Measurements from ENCODE around the gene ADAMTSL3. TPM values are rescaled to one million over a fixed set of nuclear protein-coding genes. Genes with fewer than 3 reads are reported as not detected.
"Not testable (repeated sequence)": the region's sequence is repeated elsewhere in the genome, so short reads cannot be mapped to it uniquely, and the experiment has no call there.

Gene ADAMTSL3
- total and polyA plus RNA-seq, 11 donors: 1.3 to 13.2 (median 7.3) TPM

DNA sequence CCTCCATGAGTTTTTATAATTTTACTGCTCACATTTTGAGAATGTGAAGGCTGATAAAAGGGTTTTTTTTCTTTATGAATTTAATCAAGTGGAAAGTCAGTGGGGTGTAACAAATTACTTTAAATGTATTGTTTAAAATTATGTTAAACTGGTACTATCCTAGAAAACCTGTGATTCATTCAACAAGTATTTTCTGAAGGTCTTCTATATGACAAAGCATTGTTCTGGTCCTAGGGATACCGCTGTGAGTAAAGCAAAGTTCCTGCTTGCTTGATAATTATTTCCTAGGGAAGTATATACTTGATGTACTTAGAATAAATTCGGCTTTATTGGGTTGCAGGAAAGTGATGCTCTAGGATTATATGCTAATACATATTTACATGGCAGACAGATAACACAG, 428.8 kb downstream of the ADAMTSL3 start:
- Histone ChIP-seq H3K4me3 (no peak overlapping the region), H3K36me3 (no peaks in the 10 kb centered on the region), H3K27me3 (peaks cover 5 to 44% (median 25%) of the 10 kb centered on the region in 9 donors), H3K27ac (no peak overlapping the region), H3K9me3 (peaks cover 0 to 3% (median 0%) of the 10 kb centered on the region in 12 donors), H3K4me1 (peaks cover 0 to 13% (median 0%) of the 10 kb centered on the region in 12 donors)
- TF ChIP-seq, protein P1, sequence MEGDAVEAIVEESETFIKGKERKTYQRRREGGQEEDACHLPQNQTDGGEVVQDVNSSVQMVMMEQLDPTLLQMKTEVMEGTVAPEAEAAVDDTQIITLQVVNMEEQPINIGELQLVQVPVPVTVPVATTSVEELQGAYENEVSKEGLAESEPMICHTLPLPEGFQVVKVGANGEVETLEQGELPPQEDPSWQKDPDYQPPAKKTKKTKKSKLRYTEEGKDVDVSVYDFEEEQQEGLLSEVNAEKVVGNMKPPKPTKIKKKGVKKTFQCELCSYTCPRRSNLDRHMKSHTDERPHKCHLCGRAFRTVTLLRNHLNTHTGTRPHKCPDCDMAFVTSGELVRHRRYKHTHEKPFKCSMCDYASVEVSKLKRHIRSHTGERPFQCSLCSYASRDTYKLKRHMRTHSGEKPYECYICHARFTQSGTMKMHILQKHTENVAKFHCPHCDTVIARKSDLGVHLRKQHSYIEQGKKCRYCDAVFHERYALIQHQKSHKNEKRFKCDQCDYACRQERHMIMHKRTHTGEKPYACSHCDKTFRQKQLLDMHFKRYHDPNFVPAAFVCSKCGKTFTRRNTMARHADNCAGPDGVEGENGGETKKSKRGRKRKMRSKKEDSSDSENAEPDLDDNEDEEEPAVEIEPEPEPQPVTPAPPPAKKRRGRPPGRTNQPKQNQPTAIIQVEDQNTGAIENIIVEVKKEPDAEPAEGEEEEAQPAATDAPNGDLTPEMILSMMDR (IDR thresholded peaks at IDR 0.05): no peak
- TF ChIP-seq POLR2A (IDR thresholded peaks at IDR 0.05): no peak
- 70 to 87% (median 75%) methylated on average over 2 of the region's 2 CpGs for WGBS, 4 donors
- ATAC-seq (no peak), DNase-seq (no peak)
- intact Hi-C loops (cut with DNase I): no loop called here

DNA sequence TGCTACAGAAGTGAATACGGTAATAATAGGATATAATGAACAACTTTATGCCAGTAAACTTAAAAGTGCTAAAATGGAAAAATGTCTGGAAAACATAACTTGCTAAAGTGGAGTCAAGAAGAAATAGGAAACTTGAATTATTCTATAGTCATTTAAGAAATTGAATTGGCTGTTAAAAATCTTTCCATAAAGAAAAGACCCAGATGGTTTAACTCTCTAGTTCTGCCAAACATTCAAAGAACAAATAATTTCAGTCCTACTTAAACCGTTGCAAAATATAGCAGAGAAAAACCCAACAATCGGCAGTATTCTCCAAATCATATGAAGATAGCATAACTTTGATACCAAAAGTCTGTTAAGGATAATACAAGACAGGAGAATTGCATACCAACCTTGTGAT, 432.1 kb downstream of the ADAMTSL3 start:
- H3K4me1 ChIP-seq; intact Hi-C loops (cut with DNase I); H3K4me3 ChIP-seq; H3K9me3 ChIP-seq; H3K36me3 ChIP-seq; H3K27ac ChIP-seq; ATAC-seq; DNase-seq: not testable (repeated sequence)
- WGBS, 4 donors: 69 to 83% (median 72%) methylated on average over 3 of the region's 3 CpGs
- H3K27me3 ChIP-seq: peaks cover 0 to 22% (median 10%) of the 10 kb centered on the region in 9 donors

Other genes starting within 250 kb of the ADAMTSL3 start
- gene SH3GL3, start 206.8 kb upstream of the ADAMTSL3 start, total RNA-seq: under 1 TPM in 1 of 9 donors, not detected in 8; 0.91 TPM
- not detected for gene SH3GL3, start 206.8 kb upstream of the ADAMTSL3 start, polyA plus RNA-seq

Data from heart left ventricle (tissue), 16 donors.